HepG2 (cell line): ENCODE measurements around the gene GSTK1. TPM values are rescaled to one million over a fixed set of nuclear protein-coding genes. Genes with fewer than 3 reads are reported as not detected.

Experiments used
- ATAC-seq: fragments of 200-7000 bp; cut with Tn5 transposase; 3 replicates; pipeline ENCODE4 v1.9.1; 2020; ENCODE audit warnings: mild to moderate bottlenecking, moderate library complexity
- BruUV-seq: library from RNA; stranded (reverse); fragments of 400-500 nt; replicated peaks from 2 replicates; lab custom pipeline; 2021; lab: Mats Ljungman, UMichigan
- CTCF ChIA-PET: fragments of 300-600 bp; formaldehyde crosslinking; extraction: SDS; loops from one replicate; lab custom pipeline; 2021; ENCODE audit warnings: low total read pairs, inconsistent platforms, low intra/inter-chr PET ratio; lab: Yijun Ruan, JAX
- POLR2A ChIA-PET: fragments of 350-600 bp; sonication (Branson Sonifier 250); formaldehyde crosslinking; loops from one replicate; lab custom pipeline; 2020; ENCODE audit warnings: antibody characterized with exemption, inconsistent platforms; lab: Yijun Ruan, JAX
- DNase-seq: peaks from one replicate; pipeline ENCODE4 v3.0.0-alpha.2; 2015; ENCODE audit warnings: low spot score
- FAIRE-seq: peaks from 3 replicates; lab custom pipeline; 2011; peaks lifted over from hg19 to GRCh38; lab: Jason Lieb, UNC
- H2AFZ ChIP-seq: one replicate; pipeline ENCODE4 v1.6.1; 2011; ENCODE audit warnings: low read length, inconsistent platforms
- H3K27ac ChIP-seq: fragments of 300-600 bp; 3 replicates; pipeline ENCODE4 v1.8.0; 2011; ENCODE audit warnings: mixed run types, mild to moderate bottlenecking, mixed read lengths, low read length, inconsistent platforms; ENCODE audit not compliant: insufficient read depth; ENCODE audit errors: extremely low read length
- H3K27me3 ChIP-seq, 2 experiments: fragments of 200-600 bp in 1 of 2; 2 replicates in 1 of 2; 3 replicates in 1 of 2; pipeline versions ENCODE4 v1.6.0 to v1.8.0; 2011; ENCODE audit warnings: low read length in 2 of 2, mild to moderate bottlenecking in 2 of 2, moderate library complexity in 2 of 2, inconsistent platforms in 1 of 2; ENCODE audit not compliant: insufficient read depth in 2 of 2, control insufficient read depth in 1 of 2
- H3K36me3 ChIP-seq, 2 experiments: fragments of 200-600 bp in 1 of 2; replicated peaks in 1 of 2; 2 replicates in 1 of 2; 3 replicates in 1 of 2; pipeline versions ENCODE4 v1.5.1 to v1.8.0; 2011; ENCODE audit warnings: low read length in 2 of 2, inconsistent platforms in 1 of 2; ENCODE audit not compliant: insufficient read depth in 2 of 2, control insufficient read depth in 1 of 2
- H3K4me1 ChIP-seq: 2 replicates; pipeline ENCODE4 v1.5.1; 2012; ENCODE audit warnings: low read length, inconsistent platforms; ENCODE audit not compliant: insufficient read depth
- H3K4me2 ChIP-seq: 2 replicates; pipeline ENCODE4 v1.6.0; 2011; ENCODE audit warnings: low read depth, low read length, inconsistent platforms
- H3K4me3 ChIP-seq, 3 experiments: fragments of 200-600 bp in 1 of 3; sonication (generic), shearing (Covaris generic) in 1 of 3; replicated peaks in 1 of 3; 2 replicates each; pipeline ENCODE4 v1.5.1; 2011 to 2016; ENCODE audit warnings: low read length in 3 of 3, inconsistent platforms in 2 of 3, low read depth in 2 of 3, mild to moderate bottlenecking in 2 of 3, control low read depth in 1 of 3, mixed read lengths in 1 of 3; ENCODE audit not compliant: insufficient read depth in 1 of 3
- H3K79me2 ChIP-seq: one replicate; pipeline ENCODE4 v1.6.1; 2011; ENCODE audit warnings: low read length, inconsistent platforms; ENCODE audit not compliant: insufficient read depth
- H3K9ac ChIP-seq: 2 replicates; pipeline ENCODE4 v1.6.0; 2011; ENCODE audit warnings: mild to moderate bottlenecking, low read depth, low read length, inconsistent platforms; ENCODE audit not compliant: insufficient read depth
- H3K9me3 ChIP-seq: 2 replicates; pipeline ENCODE4 v1.5.1; 2012; ENCODE audit warnings: mild to moderate bottlenecking, low read length
- H4K20me1 ChIP-seq: 2 replicates; pipeline ENCODE4 v1.6.0; 2011; ENCODE audit warnings: inconsistent platforms, mild to moderate bottlenecking, low read length, moderate library complexity; ENCODE audit not compliant: insufficient read depth
- ELF4 ChIP-seq: sonication (generic); formaldehyde crosslinking; IDR thresholded peaks from 2 replicates; pipeline ENCODE4 v1.5.0; 2020; ENCODE audit warnings: missing genetic modification reagents, mild to moderate bottlenecking, moderate library complexity, borderline replicate concordance
- MAFK ChIP-seq, 2 experiments: IDR thresholded peaks in 1 of 2; conservative IDR thresholded peaks in 1 of 2; 2 replicates each; pipeline ENCODE4 v1.6.1; 2011; ENCODE audit warnings: improper control_type of control experiment in 2 of 2, low read length in 2 of 2
- ZNF318 ChIP-seq: sonication (generic); formaldehyde crosslinking; IDR thresholded peaks from 2 replicates; pipeline ENCODE4 v1.4.0; 2020; ENCODE audit warnings: mild to moderate bottlenecking, missing genetic modification reagents
- ZNF337 ChIP-seq: sonication (generic); formaldehyde crosslinking; IDR thresholded peaks from 2 replicates; pipeline ENCODE4 v1.5.1; 2020; ENCODE audit warnings: missing genetic modification reagents, low read depth, mild to moderate bottlenecking, borderline replicate concordance
- WGBS: methylation state at CpG from one replicate; pipeline ENCODE4 v1.1.6; 2017; ENCODE audit warnings: low lambda C conversion rate; 5-methylcytosine and 5-hydroxymethylcytosine counted together
- in situ Hi-C: cut with HindIII; loops from 2 replicates; pipeline ENCODE4 v1.10.0; 2017; ENCODE audit warnings: low pct_unique_long_range_greater_than_20kb; ENCODE audit not compliant: extremely low pct_ligation_motif_present
- intact Hi-C: fragments of 100-400 bp; cut with micrococcal nuclease; formaldehyde crosslinking; loops from one replicate; pipeline ENCODE4 v1.10.0; 2022; ENCODE audit not compliant: unreplicated experiment
- polyA plus RNA-seq, 8 experiments: library from polyadenylated mRNA; depleted of rRNA in 3 of 8; stranded (reverse) in 7 of 8; unstranded in 1 of 8; fragments of >200 nt; fragmentation: Illumina TruSeq in 4 of 8; extraction: Trizol in 4 of 8; gene quantifications; 2 replicates each; pipeline versions ENCODE4 v1.2.1 to v1.2.3, GENCODE V29; 2011 to 2016; ENCODE audit warnings: low read depth in 4 of 8, missing spikeins in 1 of 8, mixed read lengths in 1 of 8; ENCODE audit not compliant: insufficient read depth in 1 of 8
- total RNA-seq, 5 experiments: library from RNA; depleted of rRNA; stranded (reverse); fragments of >200 nt; fragmentation: Illumina TruSeq; extraction: Trizol; gene quantifications; 2 replicates each; pipeline ENCODE4 v1.2.3, GENCODE V29; 2016; ENCODE audit warnings: low read depth in 1 of 5

The GSTK1 gene
- total and polyA plus RNA-seq, 2 of the 13 experiments (the other 11 are each of a cell fraction or from before 2014, with no cell fraction given) = 64.6 to 92.1 TPM

- WGBS = 82% methylated on average over 5 of the region's 5 CpGs
- in situ Hi-C loops = no loop called here
These were observed 52.5 kb downstream of the GSTK1 start, which contains the start of gene CLCN1 for GRCh38 chr7:143315776-143316175. Gene CLCN1, plus strand, starts transcription at chr7:143316111. Its CDS starts 102 bp downstream, at chr7:143316213.

More at GRCh38 chr7:143315776-143316175, 52.5 kb downstream of the GSTK1 start, which contains the start of gene CLCN1:
- no peak within 1 kb of the TSS for H3K9ac ChIP-seq
- H3K36me3 ChIP-seq = no peaks in the 10 kb centered on the region
- H3K27ac ChIP-seq = no peak within 1 kb of the TSS
- no peak within 1 kb of the TSS for H3K4me2 ChIP-seq
- no peaks in the 10 kb centered on the region for H3K79me2 ChIP-seq
- no peak for ATAC-seq
- no peak for DNase-seq
- TF ChIP-seq ELF4 (no peak), ZNF318 (CRISPR knock-in tag) (no peak), ZNF337 (CRISPR knock-in tag) (no peak), MAFK (conservative IDR thresholded peaks at IDR 0.05 in 1 of 2, IDR thresholded peaks at IDR 0.05 in 1 of 2; ENCODE audit: low read length in 2 of 2) (peak in 1 of 2 experiments; percentile 22; a peak in 1 of 4 replicates)
- POLR2A ChIA-PET = no interaction called here
- BruUV-seq = no TSS peak
- H2AFZ ChIP-seq = no peak within 1 kb of the TSS
- FAIRE-seq = no peak
- H4K20me1 ChIP-seq = no peaks in the 10 kb centered on the region
- H3K4me3 ChIP-seq = no peak within 1 kb of the TSS
- H3K27me3 ChIP-seq = no peaks in the 10 kb centered on the region
- CTCF ChIA-PET = no interaction called here
- no peaks in the 10 kb centered on the region for H3K9me3 ChIP-seq
- H3K4me1 ChIP-seq = peaks cover 12% of the 10 kb centered on the region
- intact Hi-C loops = no loop called here
